ENCODE results near the gene RNF223. TPM values are rescaled to one million over a fixed set of nuclear protein-coding genes. Genes with fewer than 3 reads are reported as not detected.

RNF223 gene
- total RNA-seq, 1 experiment from 2014 or later: not detected

GRCh38 chr1:1052003-1052840 is 21.9 kb downstream of the RNF223 start (continued):
- TF ChIP-seq CTCF (IDR thresholded peaks at IDR 0.05): no peak

- DNase-seq (ENCODE audit: low spot score): no peak
- TF ChIP-seq ETV6 (CRISPR knock-in tag; IDR thresholded peaks at IDR 0.05) (no peak), RORB (CRISPR knock-in tag; IDR thresholded peaks at IDR 0.05) (no peak), CDX4 (CRISPR knock-in tag; IDR thresholded peaks at IDR 0.05; ENCODE audit: borderline replicate concordance) (no peak), TP53 (CRISPR knock-in tag; IDR thresholded peaks at IDR 0.05) (no peak), NFE2L1 (CRISPR knock-in tag; IDR thresholded peaks at IDR 0.05) (no peak), EMX1 (CRISPR knock-in tag; IDR thresholded peaks at IDR 0.05) (no peak)
- Mint-ChIP-seq H3K4me1 (no peaks in the 10 kb centered on the region), H3K36me3 (peaks cover 20% of the 10 kb centered on the region), H3K27ac (no peak overlapping the region), H3K27me3 (ENCODE audit: low read depth) (no peaks in the 10 kb centered on the region), H3K4me3 (no peak overlapping the region), H3K9me3 (peaks cover 6% of the 10 kb centered on the region)
- ChIA-PET CTCF (interaction anchor here (0.7 to 2.0 kb wide), 4 partner anchors 12 to 107 kb away, joined by 3 to 7 read pairs (median 4); no protein-coding TSS in a partner anchor), POLR2A (interaction anchor here (0.7 kb wide), 1 partner anchor 10 kb away, joined by 3 read pairs; no protein-coding TSS in a partner anchor)
- ATAC-seq: peak; percentile 54
Measured at GRCh38 chr1:1051127-1051810, 22.8 kb downstream of the RNF223 start.

- CTCF ChIA-PET: interaction anchor here (0.7 to 2.0 kb wide), 4 partner anchors 13 to 106 kb away, joined by 3 to 7 read pairs (median 4); no protein-coding TSS in a partner anchor
- TF ChIP-seq USF1 (CRISPR knock-in tag; IDR thresholded peaks at IDR 0.05) (no peak), JUN (CRISPR knock-in tag; IDR thresholded peaks at IDR 0.05) (no peak), GRHL2 (CRISPR knock-in tag; IDR thresholded peaks at IDR 0.05; ENCODE audit: insufficient replicate concordance, severe bottlenecking) (no peak), NR3C1 (CRISPR knock-in tag; conservative IDR thresholded peaks at IDR 0.05; ENCODE audit: low read depth) (no peak), ARID4B (CRISPR knock-in tag; IDR thresholded peaks at IDR 0.05; ENCODE audit: borderline replicate concordance) (no peak), ETV6 (CRISPR knock-in tag; IDR thresholded peaks at IDR 0.05) (no peak), ATF2 (CRISPR knock-in tag; IDR thresholded peaks at IDR 0.05; ENCODE audit: borderline replicate concordance, low read depth) (no peak), ERG (CRISPR knock-in tag; IDR thresholded peaks at IDR 0.05) (no peak), CDX4 (CRISPR knock-in tag; IDR thresholded peaks at IDR 0.05; ENCODE audit: borderline replicate concordance) (no peak), ZNF138 (CRISPR knock-in tag; conservative IDR thresholded peaks at IDR 0.05) (no peak), JAZF1 (CRISPR knock-in tag; IDR thresholded peaks at IDR 0.05) (no peak)
Measured at GRCh38 chr1:1050577-1051052, 23.5 kb downstream of the RNF223 start.

More at GRCh38 chr1:1050577-1051052, 23.5 kb downstream of the RNF223 start:
- no peak for DNase-seq (ENCODE audit: low spot score)
- peaks cover 20% of the 10 kb centered on the region for H3K36me3 Mint-ChIP-seq
- H3K27ac Mint-ChIP-seq: no peak overlapping the region
- H3K27me3 Mint-ChIP-seq (ENCODE audit: low read depth): no peaks in the 10 kb centered on the region
- no peak overlapping the region for H3K4me3 Mint-ChIP-seq
- no peaks in the 10 kb centered on the region for H3K4me1 Mint-ChIP-seq
- peaks cover 6% of the 10 kb centered on the region for H3K9me3 Mint-ChIP-seq
- ATAC-seq: peak; percentile 11; the same call in 1 of the 2 replicates
- POLR2A ChIA-PET: interaction anchor here (0.7 kb wide), 1 partner anchor 10 kb away, joined by 3 read pairs; no protein-coding TSS in a partner anchor
